SU-DHL-6 (cell line): Measurements from ENCODE around the gene MGAT5.

Experiments
- EZH2phosphoT487 ChIP-seq: fragments of 200-600 bp; sonication (generic), shearing (Covaris generic); conservative IDR thresholded peaks from 2 replicates; pipeline ENCODE4 v1.6.1; 2018; ENCODE audit warnings: mild to moderate bottlenecking, antibody characterized with exemption, low read length, moderate library complexity, mixed read lengths
- TF ChIP-seq, protein P1 (sequence below): fragments of 200-600 bp; sonication (generic); IDR thresholded peaks from one replicate; pipeline ENCODE4 v1.5.1; 2017; ENCODE audit warnings: antibody characterized with exemption, mild to moderate bottlenecking, low read length, moderate library complexity; ENCODE audit not compliant: insufficient read depth, poor library complexity, severe bottlenecking

DNA sequence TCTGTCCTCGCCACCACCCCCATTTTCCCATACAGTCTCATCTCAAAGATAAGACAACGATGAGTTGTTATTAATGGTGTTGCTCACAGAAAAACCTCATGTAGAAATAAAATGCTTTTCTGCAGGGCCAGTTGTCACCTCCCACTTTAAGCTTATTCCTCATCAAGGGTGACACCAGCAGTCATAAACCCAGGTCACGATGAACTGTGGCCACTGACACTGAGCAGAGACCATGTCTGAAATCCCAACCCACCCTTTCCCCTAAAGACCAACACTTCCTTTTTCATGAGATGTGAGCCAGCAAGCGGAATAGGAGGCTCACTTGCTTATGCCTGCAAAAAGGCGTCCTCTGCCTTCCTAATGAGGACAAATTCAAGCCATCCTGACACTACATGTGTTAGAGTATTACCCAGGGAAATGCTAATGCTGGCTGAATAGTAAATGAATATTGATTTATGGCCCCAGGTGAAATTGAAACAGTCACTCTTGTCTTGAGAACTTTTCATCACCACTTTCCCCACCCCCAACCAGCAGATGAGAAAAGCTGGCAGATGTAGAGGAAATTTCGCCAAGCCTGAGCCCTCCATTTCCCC is 228.4 kb downstream of the MGAT5 start:
- TF ChIP-seq, protein P1, sequence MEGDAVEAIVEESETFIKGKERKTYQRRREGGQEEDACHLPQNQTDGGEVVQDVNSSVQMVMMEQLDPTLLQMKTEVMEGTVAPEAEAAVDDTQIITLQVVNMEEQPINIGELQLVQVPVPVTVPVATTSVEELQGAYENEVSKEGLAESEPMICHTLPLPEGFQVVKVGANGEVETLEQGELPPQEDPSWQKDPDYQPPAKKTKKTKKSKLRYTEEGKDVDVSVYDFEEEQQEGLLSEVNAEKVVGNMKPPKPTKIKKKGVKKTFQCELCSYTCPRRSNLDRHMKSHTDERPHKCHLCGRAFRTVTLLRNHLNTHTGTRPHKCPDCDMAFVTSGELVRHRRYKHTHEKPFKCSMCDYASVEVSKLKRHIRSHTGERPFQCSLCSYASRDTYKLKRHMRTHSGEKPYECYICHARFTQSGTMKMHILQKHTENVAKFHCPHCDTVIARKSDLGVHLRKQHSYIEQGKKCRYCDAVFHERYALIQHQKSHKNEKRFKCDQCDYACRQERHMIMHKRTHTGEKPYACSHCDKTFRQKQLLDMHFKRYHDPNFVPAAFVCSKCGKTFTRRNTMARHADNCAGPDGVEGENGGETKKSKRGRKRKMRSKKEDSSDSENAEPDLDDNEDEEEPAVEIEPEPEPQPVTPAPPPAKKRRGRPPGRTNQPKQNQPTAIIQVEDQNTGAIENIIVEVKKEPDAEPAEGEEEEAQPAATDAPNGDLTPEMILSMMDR: no peak
- no peak for TF ChIP-seq EZH2phosphoT487
